PFSK-1 (cell line): ENCODE results near the gene GLRX.
A peak's percentile ranks its signal among the peaks of the same experiment; 100 is the strongest.

Experiments
- FOXP2 ChIP-seq: optimal IDR thresholded peaks from 2 replicates; pipeline ENCODE3; 2011; ENCODE audit warnings: borderline replicate concordance, control low read depth, inconsistent platforms; ENCODE audit not compliant: insufficient read depth; ENCODE audit errors: extremely low read length, extremely low read depth
- POLR2AphosphoS5 ChIP-seq: IDR thresholded peaks from 2 replicates; pipeline ENCODE4 v1.6.1; 2012; ENCODE audit warnings: low read depth, mild to moderate bottlenecking, control low read depth, low read length, moderate library complexity
- SIN3A ChIP-seq: IDR thresholded peaks from 2 replicates; pipeline ENCODE4 v1.6.1; 2012; ENCODE audit warnings: mild to moderate bottlenecking, low read length, moderate library complexity, borderline replicate concordance; ENCODE audit not compliant: insufficient read depth
- TAF1 ChIP-seq: IDR thresholded peaks from 2 replicates; pipeline ENCODE4 v1.6.1; 2012; ENCODE audit warnings: low read length, control low read depth, borderline replicate concordance; ENCODE audit not compliant: insufficient read depth
- TF ChIP-seq, protein P1 (sequence below), 2 experiments: IDR thresholded peaks; 2 replicates each; pipeline versions ENCODE4 v1.6.1 to v1.8.0; 2011 to 2012; ENCODE audit warnings: low read depth in 2 of 2, low read length in 2 of 2, control low read depth in 1 of 2, inconsistent platforms in 1 of 2, mild to moderate bottlenecking in 1 of 2, moderate library complexity in 1 of 2; ENCODE audit not compliant: insufficient read depth in 1 of 2

The GLRX gene

DNA sequence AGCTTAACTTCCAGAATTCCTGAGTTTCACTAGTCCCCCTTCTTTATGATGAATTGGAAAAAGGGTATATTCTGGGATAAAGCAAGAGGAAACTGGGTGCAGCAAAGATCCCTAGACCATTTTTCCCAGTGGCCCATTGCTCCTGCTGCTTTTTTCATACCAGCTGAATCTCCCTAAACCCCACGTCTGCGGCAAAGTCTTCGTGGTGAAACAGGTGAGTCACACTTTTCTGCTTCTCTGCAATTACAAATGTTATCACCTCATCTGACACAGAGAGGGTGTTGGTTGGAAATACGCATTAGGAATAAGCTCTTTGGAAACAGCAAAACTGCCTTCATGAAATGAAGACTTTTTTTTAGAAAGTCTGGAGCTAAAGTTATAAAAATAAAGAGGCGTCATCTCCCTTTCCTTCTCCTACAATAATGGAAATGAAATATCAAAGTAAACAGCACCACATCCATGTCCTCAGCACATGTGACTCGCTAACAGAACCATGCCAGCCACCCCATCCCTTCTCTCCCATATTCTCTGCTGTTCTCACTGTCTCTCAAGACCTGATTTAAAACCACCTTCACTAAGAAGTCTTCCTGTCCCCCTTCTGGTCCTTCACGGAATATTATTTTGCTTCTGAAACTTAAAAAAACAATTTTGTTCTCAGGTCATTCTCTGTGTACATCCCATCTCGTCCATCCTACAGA, 39.5 kb upstream of the GLRX start:
- no peak for TF ChIP-seq SIN3A
- no peak for TF ChIP-seq FOXP2
- TF ChIP-seq, protein P1, sequence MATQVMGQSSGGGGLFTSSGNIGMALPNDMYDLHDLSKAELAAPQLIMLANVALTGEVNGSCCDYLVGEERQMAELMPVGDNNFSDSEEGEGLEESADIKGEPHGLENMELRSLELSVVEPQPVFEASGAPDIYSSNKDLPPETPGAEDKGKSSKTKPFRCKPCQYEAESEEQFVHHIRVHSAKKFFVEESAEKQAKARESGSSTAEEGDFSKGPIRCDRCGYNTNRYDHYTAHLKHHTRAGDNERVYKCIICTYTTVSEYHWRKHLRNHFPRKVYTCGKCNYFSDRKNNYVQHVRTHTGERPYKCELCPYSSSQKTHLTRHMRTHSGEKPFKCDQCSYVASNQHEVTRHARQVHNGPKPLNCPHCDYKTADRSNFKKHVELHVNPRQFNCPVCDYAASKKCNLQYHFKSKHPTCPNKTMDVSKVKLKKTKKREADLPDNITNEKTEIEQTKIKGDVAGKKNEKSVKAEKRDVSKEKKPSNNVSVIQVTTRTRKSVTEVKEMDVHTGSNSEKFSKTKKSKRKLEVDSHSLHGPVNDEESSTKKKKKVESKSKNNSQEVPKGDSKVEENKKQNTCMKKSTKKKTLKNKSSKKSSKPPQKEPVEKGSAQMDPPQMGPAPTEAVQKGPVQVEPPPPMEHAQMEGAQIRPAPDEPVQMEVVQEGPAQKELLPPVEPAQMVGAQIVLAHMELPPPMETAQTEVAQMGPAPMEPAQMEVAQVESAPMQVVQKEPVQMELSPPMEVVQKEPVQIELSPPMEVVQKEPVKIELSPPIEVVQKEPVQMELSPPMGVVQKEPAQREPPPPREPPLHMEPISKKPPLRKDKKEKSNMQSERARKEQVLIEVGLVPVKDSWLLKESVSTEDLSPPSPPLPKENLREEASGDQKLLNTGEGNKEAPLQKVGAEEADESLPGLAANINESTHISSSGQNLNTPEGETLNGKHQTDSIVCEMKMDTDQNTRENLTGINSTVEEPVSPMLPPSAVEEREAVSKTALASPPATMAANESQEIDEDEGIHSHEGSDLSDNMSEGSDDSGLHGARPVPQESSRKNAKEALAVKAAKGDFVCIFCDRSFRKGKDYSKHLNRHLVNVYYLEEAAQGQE (IDR thresholded peaks at IDR 0.05; ENCODE audit: insufficient read depth in 1 of 2, low read depth in 2 of 2, low read length in 2 of 2): no peak
- no peak for TF ChIP-seq POLR2AphosphoS5
- no peak for TF ChIP-seq TAF1

DNA sequence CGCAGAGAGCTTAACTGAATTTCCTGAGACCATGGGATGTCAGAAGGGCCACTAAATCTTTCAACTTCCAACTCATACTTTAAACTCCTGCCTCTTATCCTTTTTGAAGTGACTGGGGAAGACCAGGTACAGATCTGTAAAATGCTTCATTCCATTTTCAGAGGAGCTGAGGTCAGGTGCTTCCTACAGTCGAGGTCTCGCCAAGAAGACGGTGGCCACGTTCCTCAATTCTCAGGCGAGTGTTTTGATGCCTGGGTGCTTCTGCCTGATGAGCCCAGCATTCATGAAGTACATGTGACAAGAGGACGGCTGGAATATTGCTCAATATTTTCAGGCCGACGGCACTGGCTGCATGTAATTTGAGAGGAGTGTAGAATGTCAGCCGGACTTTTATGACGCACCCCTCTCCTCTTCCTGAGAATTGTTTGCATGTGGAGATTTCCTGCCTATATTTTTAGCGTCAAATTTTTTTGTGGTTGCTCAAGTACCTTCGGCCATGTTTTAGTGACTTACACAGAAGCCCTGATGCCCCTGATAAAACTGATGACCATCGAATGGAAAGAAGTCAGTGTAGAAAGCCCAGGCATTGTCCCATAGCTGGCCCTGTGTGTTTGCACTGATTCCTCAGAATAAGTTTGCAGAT, 38.8 kb upstream of the GLRX start:
- no peak for TF ChIP-seq FOXP2
- TF ChIP-seq SIN3A: no peak
- TF ChIP-seq, protein P1 (IDR thresholded peaks at IDR 0.05; ENCODE audit: insufficient read depth in 1 of 2, low read depth in 2 of 2, low read length in 2 of 2): no peak
- TF ChIP-seq POLR2AphosphoS5: no peak

DNA sequence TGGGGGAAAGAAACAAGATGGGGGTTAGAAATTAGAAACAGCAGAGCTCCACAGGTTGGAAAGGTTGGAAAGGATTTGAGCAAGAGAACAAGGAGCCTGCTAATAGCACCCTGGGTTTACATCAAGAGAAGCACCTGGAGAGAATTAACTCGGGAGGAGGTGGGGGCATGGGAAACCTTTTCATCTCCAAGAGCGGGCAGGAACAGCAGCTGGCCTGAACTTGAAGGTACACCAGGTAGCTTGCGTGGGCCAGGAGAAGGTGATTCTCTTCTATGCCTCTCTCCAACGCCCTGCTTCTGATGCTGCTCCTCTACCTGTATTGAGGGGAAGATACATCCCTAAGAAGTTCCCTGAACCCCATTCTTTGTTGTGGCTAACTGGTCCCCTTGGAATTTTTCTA, 37.1 kb upstream of the GLRX start:
- TF ChIP-seq, protein P1 (IDR thresholded peaks at IDR 0.05; ENCODE audit: insufficient read depth in 1 of 2, low read depth in 2 of 2, low read length in 2 of 2): no peak
- TF ChIP-seq POLR2AphosphoS5: no peak
- TF ChIP-seq FOXP2: no peak

DNA sequence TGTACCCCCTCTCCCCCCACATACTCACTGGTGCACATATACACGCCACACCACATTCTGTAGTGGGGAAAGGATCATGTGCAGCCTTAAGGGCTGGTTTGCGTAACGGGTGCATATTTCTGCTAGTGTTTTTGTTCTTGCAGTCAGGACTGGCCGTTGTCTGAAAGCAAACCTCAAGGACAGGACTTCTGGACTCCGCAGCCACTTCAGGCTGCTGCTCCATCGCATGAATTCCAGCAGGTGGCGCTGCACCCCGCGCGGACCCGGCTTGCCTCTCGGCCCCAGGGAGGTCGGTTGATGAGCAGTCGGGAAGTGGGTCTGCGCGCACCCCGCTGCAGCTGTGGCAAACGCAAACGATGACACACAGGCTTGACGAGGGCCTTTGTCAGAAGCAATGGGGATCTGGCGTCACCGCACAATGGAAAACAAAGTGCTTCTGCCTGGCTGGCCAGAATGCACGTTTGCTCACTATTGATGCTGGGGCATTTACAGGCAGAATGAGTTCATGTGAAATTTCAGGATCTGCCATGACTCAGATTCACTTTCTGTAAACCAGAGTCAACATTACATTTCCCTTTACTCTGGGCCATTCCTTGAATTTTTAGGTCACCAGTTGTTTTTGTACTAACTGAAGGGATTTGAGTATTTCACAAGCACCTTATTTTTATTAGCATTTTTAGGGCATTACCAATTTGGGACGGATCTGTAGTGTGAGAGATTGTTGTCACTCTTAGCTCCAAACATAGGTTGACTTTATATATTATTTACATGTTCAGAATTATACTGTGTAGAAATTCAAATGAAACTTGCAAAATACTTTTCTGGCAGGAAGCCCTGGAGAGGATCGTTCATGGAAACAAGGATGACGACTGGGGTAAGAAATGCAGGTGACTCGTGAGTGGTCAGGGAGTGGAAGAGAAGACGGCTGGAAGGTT, 36.4 kb upstream of the GLRX start:
- TF ChIP-seq FOXP2 (peak; percentile 99), POLR2AphosphoS5 (no peak), TAF1 (no peak), SIN3A (no peak; the same call in 1 of the 2 replicates)
- TF ChIP-seq, protein P1 (IDR thresholded peaks at IDR 0.05; ENCODE audit: insufficient read depth in 1 of 2, low read depth in 2 of 2, low read length in 2 of 2): 0 out of 4 replicates have a peak, but pooled peaks of 1 of the 2 experiments have one; percentile 49
